Transverse colon (tissue), 3 donors: ENCODE measurements around the gene CLDN19.

Experiments
- POLR2A ChIP-seq: fragments of 450-650 bp; IDR thresholded peaks from one replicate; pipeline ENCODE4 v1.6.1; 2016; ENCODE audit warnings: antibody characterized with exemption, mild to moderate bottlenecking, moderate library complexity
- TF ChIP-seq, protein P1 (sequence below), 5 experiments: fragments of 200-600 bp in 3 of 5; fragments of 450-650 bp in 2 of 5; sonication (generic) in 3 of 5; IDR thresholded peaks; 1 replicate in 2 of 5; 2 replicates in 3 of 5; pipeline ENCODE4 v1.5.1; 2016 to 2017; ENCODE audit warnings: antibody characterized with exemption in 5 of 5, inconsistent platforms in 3 of 5, mild to moderate bottlenecking in 2 of 5, moderate library complexity in 1 of 5

DNA sequence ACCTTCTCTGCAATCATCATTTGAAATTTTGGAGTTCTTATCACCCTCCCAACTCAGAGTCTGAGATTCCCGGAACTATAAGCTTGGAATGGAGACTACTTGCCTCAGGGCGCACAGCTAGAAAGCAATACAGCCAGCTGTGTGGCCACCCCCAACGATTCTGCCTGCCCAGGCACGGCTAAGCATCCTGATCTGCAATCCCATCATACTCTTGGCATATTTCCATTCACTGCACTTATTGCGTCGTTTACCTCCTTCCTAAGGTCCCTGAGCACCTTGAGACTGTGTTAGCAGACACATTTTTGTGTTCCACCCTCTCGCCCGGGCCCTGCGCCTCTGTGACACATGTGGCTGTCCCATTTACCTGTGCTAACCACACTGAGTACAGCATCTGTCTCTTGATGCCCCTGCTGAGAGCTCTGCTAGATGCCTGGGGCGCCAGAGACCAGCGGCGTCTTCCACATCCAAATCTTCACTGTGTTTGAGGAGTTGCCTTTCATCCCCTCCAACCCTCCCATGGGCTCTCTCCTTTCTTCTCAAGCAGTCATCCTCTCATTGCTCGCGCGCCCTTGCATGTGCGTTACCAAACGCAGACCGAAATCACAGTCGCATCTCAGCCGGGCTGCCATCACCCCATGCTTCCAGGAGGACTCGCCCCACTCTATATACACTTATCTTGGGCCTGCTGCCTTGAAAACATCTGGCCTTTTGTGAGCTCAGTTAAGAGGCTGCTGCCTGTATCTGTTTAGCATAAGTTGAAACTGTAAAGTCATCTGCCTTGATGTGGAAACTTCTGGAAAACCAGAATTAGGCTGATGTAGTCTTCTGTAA lies 3.5 kb upstream of the CLDN19 start:
- TF ChIP-seq, protein P1, sequence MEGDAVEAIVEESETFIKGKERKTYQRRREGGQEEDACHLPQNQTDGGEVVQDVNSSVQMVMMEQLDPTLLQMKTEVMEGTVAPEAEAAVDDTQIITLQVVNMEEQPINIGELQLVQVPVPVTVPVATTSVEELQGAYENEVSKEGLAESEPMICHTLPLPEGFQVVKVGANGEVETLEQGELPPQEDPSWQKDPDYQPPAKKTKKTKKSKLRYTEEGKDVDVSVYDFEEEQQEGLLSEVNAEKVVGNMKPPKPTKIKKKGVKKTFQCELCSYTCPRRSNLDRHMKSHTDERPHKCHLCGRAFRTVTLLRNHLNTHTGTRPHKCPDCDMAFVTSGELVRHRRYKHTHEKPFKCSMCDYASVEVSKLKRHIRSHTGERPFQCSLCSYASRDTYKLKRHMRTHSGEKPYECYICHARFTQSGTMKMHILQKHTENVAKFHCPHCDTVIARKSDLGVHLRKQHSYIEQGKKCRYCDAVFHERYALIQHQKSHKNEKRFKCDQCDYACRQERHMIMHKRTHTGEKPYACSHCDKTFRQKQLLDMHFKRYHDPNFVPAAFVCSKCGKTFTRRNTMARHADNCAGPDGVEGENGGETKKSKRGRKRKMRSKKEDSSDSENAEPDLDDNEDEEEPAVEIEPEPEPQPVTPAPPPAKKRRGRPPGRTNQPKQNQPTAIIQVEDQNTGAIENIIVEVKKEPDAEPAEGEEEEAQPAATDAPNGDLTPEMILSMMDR (IDR thresholded peaks at IDR 0.05), result no peak
- no peak for TF ChIP-seq POLR2A
